Measurements from ENCODE around the gene APOBR.
"Not testable (repeated sequence)": the region's sequence is repeated elsewhere in the genome, so short reads cannot be mapped to it uniquely, and the experiment has no call there.

- TF ChIP-seq, protein P1, sequence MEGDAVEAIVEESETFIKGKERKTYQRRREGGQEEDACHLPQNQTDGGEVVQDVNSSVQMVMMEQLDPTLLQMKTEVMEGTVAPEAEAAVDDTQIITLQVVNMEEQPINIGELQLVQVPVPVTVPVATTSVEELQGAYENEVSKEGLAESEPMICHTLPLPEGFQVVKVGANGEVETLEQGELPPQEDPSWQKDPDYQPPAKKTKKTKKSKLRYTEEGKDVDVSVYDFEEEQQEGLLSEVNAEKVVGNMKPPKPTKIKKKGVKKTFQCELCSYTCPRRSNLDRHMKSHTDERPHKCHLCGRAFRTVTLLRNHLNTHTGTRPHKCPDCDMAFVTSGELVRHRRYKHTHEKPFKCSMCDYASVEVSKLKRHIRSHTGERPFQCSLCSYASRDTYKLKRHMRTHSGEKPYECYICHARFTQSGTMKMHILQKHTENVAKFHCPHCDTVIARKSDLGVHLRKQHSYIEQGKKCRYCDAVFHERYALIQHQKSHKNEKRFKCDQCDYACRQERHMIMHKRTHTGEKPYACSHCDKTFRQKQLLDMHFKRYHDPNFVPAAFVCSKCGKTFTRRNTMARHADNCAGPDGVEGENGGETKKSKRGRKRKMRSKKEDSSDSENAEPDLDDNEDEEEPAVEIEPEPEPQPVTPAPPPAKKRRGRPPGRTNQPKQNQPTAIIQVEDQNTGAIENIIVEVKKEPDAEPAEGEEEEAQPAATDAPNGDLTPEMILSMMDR (conservative IDR thresholded peaks at IDR 0.05; ENCODE audit: low read length) = not testable (repeated sequence)
- TF ChIP-seq EZH2phosphoT487 (IDR thresholded peaks at IDR 0.05; ENCODE audit: borderline replicate concordance, low read depth, low read length) = not testable (repeated sequence)
Observed at GRCh38 chr16:28446388-28446787, 48.1 kb upstream of the APOBR start.

All from OCI-LY7 (cell line).